ENCODE data around the gene TSPAN32. TPM values are rescaled to one million over a fixed set of nuclear protein-coding genes. Genes with fewer than 3 reads are reported as not detected.

TSPAN32 gene
- total RNA-seq, 1 experiment from 2014 or later, result not detected

GRCh38 chr11:2346014-2346413 is 44.2 kb downstream of the TSPAN32 start:
- H3K4me2 ChIP-seq (ENCODE audit: low read length), result no peak overlapping the region
- H2AFZ ChIP-seq (ENCODE audit: low read depth, low read length, poor library complexity, severe bottlenecking), result no peak overlapping the region
- H3K36me3 ChIP-seq (ENCODE audit: control insufficient read depth in 1 of 2, insufficient read depth in 2 of 2, low read length in 2 of 2), result no peaks in the 10 kb centered on the region
- TF ChIP-seq POLR2AphosphoS5 (IDR thresholded peaks at IDR 0.05; ENCODE audit: low read depth, low read length) (no peak), CEBPB (IDR thresholded peaks at IDR 0.05; ENCODE audit: low read depth) (no peak), ATF3 (IDR thresholded peaks at IDR 0.05) (no peak), EZH2 (IDR thresholded peaks at IDR 0.05) (no peak), SP1 (IDR thresholded peaks at IDR 0.05; ENCODE audit: low read depth) (no peak), EGR1 (IDR thresholded peaks at IDR 0.05; ENCODE audit: low read depth) (no peak), SRF (IDR thresholded peaks at IDR 0.05; ENCODE audit: low read depth) (no peak), REST (IDR thresholded peaks at IDR 0.05; ENCODE audit: low read depth) (no peak), RAD21 (IDR thresholded peaks at IDR 0.05; ENCODE audit: low read depth) (no peak), SIN3A (IDR thresholded peaks at IDR 0.05; ENCODE audit: low read depth) (no peak), FOSL1 (IDR thresholded peaks at IDR 0.05; ENCODE audit: low read depth) (no peak), ZNF274 (IDR thresholded peaks at IDR 0.05; ENCODE audit: low read depth, low read length) (no peak), ELF1 (IDR thresholded peaks at IDR 0.05; ENCODE audit: borderline replicate concordance, low read depth) (no peak), EZH2phosphoT487 (IDR thresholded peaks at IDR 0.05; ENCODE audit: borderline replicate concordance) (no peak), CBX3 (IDR thresholded peaks at IDR 0.05; ENCODE audit: low read depth) (no peak), CTCF (IDR thresholded peaks at IDR 0.05 in 2 of 3, conservative IDR thresholded peaks at IDR 0.05 in 1 of 3; ENCODE audit: borderline replicate concordance in 1 of 3, insufficient read depth in 1 of 3, low read depth in 2 of 3, low read length in 2 of 3) (no peak), ZBTB33 (IDR thresholded peaks at IDR 0.05; ENCODE audit: extremely low read depth, insufficient replicate concordance, low read length) (no peak), TCF7L2 (IDR thresholded peaks at IDR 0.05; ENCODE audit: borderline replicate concordance, extremely low read depth, insufficient read depth, insufficient read length) (no peak), ZFX (IDR thresholded peaks at IDR 0.05) (no peak)
- POLR2A ChIA-PET, result interaction anchor here (1.0 kb wide), 1 partner anchor 31 kb away, joined by 3 read pairs; the partner anchor contains the start of gene CD81
- no peaks in the 10 kb centered on the region for H3K9me2 ChIP-seq (ENCODE audit: insufficient read depth)
- ATAC-seq (no peak), DNase-seq (ENCODE audit: low read depth, low spot score) (no peak)
- H3K4me1 ChIP-seq (ENCODE audit: control insufficient read depth in 1 of 2, insufficient read depth in 2 of 2, low read length in 2 of 2), result no peaks in the 10 kb centered on the region
- CTCF ChIA-PET, result no interaction called here
- H4K20me1 ChIP-seq (ENCODE audit: insufficient read depth), result no peaks in the 10 kb centered on the region
- H3K4me3 ChIP-seq (replicated peaks in 1 of 2; ENCODE audit: low read depth in 1 of 2, low read length in 2 of 2), result no peak overlapping the region
- H3K9ac ChIP-seq (ENCODE audit: low read length), result no peak overlapping the region
- H3K27me3 ChIP-seq (ENCODE audit: insufficient read depth, low read length), result peaks cover 7% of the 10 kb centered on the region; the same call in 1 of the 2 replicates
- RAD21 ChIA-PET (ENCODE audit: low non-redundant PET in 1 of 2, low total read pairs in 2 of 2, uncharacterized antibody in 2 of 2, unreplicated experiment in 2 of 2), result no interaction called here
- intact Hi-C loops (cut with micrococcal nuclease), result no loop called here
- H3K79me2 ChIP-seq (ENCODE audit: insufficient read depth, low read length), result no peaks in the 10 kb centered on the region
- H3K9me3 ChIP-seq (ENCODE audit: control insufficient read depth in 1 of 2, insufficient read depth in 1 of 2, low read depth in 1 of 2, low read length in 2 of 2), result no peaks in the 10 kb centered on the region
- no peak overlapping the region for H3K27ac ChIP-seq (ENCODE audit: low read depth, low read length)
- BruUV-seq (replicated peaks), result no TSS peak

All from HCT116 (cell line).